ENCODE data around the gene GAS7.

DNA sequence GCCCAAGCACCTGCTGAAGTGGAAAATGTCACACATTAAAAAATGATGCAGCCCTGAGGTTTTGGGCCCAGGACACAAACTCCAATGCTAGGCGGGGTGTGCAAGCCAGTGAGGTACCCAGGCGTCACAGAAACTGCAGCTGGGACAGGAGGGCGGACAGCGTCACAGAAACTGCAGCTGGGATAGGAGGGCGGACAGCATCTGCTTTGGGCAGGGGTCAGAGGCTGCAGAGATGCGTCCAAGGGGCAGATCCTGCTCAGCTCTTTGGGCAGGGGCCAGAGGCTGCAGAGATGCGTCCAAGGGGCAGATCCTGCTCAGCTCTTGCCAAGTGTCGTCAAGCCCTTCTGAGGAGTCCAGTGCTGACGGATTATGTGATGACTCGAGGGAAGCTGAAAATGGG is 249.5 kb downstream of the GAS7 start:
- TF ChIP-seq, protein P1, sequence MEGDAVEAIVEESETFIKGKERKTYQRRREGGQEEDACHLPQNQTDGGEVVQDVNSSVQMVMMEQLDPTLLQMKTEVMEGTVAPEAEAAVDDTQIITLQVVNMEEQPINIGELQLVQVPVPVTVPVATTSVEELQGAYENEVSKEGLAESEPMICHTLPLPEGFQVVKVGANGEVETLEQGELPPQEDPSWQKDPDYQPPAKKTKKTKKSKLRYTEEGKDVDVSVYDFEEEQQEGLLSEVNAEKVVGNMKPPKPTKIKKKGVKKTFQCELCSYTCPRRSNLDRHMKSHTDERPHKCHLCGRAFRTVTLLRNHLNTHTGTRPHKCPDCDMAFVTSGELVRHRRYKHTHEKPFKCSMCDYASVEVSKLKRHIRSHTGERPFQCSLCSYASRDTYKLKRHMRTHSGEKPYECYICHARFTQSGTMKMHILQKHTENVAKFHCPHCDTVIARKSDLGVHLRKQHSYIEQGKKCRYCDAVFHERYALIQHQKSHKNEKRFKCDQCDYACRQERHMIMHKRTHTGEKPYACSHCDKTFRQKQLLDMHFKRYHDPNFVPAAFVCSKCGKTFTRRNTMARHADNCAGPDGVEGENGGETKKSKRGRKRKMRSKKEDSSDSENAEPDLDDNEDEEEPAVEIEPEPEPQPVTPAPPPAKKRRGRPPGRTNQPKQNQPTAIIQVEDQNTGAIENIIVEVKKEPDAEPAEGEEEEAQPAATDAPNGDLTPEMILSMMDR (IDR thresholded peaks at IDR 0.05): no peak
- TF ChIP-seq EZH2 (IDR thresholded peaks at IDR 0.05; ENCODE audit: borderline replicate concordance, insufficient read depth, low read depth, low read length, poor library complexity, severe bottlenecking): no peak

Measured in B cell (primary cell).